NCI-H774 (cell line): ENCODE measurements around the gene UNK.
"Not testable (repeated sequence)": the region's sequence is repeated elsewhere in the genome, so short reads cannot be mapped to it uniquely, and the experiment has no call there.

ENCODE experiments used
- DNase-seq: peaks from one replicate; lab custom pipeline; 2025; lab: John Stamatoyannopoulos, UW

UNK gene

DNA sequence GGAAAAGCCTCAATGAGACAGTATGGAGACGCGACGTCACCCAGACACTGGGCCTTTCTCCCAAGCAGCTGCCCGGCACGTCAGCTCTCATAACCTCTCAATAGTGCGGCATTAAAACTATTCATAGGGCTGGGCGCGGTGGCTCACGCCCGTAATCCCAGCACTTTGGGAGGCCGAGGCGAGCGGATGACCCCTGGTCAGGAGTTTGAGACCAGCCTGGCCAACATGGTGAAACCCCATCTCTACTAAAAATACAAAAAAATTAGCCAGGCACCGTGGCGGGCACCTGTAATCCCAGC, 67.0 kb downstream of the UNK start:
- not testable (repeated sequence) for DNase-seq

DNA sequence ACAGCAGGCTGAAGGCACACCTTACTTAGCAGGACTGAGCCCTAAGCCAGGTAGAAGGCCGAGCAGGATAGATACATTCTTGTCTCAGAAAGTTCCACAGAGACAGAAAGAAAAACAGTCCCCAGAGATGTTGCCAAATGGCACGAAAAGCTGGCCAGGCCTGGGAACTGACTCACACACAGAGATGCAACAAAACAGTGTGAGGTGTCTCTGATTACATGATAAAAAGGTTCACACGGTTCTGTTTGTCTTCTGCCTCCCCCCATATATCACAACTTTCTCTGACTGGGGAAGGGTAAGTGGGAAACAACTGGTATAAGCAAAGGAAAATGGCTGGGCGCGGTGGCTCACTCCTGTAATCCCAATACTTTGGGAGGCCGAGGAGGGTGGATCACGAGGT, 68.8 kb downstream of the UNK start:
- no peak for DNase-seq

DNA sequence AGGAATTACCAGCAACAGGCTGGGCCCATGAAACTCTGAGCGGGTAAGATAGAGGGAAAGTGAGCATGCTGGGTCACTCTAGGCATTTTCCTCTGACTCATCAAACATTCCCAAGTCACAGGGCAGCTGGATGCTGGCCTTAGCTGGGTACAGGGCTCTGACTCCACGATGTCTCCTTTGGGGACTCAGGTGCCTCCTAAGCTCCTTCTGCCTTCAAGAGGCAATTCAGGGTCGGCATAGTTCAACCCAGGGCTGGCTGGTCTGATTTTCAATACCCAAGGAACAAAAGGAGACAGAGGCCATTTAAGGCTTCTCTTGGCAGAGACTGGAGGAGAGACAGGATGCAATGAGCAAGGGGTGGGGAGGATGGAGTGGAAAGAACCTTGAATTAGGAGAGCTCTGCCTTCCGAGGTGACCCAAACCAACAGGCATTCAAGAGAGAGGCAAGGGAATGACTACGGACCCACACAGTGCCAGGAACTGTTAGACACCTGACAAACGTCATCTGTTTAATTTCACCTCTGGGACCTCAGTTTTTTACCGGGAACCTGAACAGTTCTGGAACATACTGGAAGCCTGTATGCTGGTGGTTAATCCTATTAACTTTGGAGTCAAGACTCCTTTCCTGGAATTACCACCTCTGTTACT, 69.6 kb downstream of the UNK start:
- no peak for DNase-seq

DNA sequence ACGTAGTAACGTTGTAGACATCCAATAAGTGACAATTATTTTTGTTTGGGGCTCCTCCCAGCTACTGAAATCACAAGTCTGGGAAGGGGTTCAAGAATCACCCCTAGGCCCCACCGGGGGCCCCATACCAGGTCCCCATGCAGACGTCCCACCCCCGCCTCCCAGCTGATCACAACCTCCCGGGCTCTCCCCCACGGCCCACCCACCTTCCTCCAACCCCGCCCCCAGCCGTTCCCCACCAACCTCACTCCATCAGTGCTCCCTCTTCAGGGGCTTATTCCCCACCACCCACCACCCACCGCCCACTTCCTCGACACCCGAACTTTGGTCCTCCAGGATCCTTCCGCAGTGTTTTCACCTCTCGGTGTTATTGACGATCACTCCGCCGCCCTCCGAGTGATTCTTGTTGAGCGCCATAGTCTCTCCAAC, 70.3 kb downstream of the UNK start:
- DNase-seq, result no peak

DNA sequence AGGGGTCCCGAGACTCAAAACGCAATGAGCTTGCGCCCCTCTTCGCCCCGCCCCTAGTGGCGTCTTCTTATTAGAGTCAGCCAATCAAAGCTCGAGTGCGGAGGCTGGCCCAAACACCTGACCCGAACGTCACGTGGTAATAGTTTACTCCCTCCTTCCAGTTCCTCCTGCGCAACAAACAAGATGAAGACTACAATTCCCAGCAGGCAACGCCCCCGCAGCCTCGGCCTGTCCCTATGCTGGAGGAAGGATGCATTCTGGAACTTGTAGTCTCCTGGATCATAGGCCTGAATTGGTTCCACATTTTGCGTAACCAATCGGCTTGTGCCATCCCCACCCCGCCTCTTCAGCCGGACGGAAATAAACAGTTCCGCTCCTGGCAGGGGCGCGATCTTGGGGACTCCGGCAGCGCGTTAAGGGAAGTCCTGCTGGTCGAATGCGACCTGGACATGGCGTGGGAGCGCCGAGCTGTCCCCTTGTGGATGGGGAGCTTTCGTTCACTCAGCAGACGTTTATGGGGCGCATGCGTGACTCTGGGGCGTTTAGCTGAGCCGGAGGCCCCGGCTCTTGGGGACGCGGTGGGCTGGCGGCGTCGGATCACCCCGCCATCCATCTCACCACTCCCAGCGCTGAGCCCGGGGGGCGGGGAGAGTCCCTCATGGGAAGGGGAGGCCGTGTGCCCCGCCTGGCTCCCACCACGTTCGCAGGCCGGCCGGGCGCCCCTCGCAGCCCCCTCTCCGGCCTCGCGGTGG, 70.9 kb downstream of the UNK start, which contains the start of gene WBP2:
TSS of gene WBP2 (minus strand) at position 26 of the 752 bp plus-strand sequence. CDS start 38 bp downstream, outside the sequence.
- peak; percentile 100 for DNase-seq

DNA sequence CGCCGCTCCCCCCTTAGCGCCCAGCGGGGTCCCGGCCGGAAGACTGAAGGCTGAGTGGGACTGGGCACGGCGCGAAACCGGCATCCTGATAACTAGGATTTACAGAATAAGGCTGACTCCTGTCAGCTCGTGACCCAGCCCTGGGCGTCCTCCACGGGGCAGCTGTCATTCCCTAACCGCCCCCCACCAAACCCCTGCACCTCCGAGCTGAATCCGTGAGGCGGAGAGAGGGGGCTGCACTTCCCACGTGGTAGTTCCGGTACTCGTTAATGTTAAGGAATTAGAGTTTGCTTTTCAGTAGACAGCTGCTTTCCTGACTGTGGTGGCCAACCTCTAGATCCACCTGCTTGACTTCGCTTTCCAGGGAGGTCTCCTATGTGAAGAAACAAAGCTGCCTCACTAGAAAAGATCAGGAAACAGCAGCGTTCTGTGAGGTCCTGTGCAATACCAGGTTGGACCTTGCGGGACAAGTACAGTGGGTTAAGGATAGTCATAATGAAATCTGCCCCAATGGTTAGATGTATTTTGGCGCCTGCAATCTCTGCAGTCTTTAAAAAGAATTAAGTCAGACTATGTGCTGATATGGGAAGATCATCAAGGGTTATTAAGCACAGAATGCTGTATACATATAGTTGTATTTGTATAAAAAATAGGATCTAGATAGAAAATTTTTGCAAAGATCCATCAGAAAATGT, 71.6 kb downstream of the UNK start:
- DNase-seq, result no peak

DNA sequence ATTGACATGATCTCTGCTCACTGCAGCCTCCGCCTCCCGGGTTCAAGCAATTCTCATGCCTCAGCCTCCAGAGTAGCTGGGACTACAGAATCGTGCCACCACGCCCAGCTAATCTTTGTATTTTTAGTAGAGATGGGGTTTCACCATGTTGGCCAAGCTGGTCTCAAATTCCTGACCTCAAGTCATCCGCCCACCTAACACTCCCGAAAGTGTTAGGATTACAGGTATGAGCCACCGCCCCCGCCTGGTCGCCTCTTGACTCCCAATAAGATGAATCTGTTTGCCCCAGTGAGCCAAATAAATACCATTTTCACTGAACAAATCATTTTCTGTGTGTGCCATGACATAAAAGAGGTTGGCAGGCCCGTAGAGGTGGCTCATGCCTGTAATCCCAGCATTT, 74.8 kb downstream of the UNK start:
- DNase-seq, result not testable (repeated sequence)

DNA sequence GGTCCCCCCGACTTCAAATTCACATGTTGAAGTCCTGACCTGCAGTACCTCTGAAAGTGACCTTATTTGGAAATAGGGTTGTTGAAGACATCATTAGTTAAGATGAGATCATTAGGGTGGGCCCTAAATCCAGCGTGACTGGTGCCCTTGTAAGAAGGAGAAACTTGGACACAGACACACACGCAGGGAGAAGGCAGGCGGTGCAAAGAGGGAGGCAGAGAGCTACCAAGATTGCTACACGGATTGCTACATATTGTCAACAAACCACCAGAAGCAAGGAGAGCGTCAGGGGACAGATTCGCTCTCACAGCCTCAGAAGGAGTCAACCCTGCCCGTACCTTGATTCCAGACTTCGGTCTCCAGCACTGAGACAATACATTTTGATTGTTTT, 77.3 kb downstream of the UNK start:
- DNase-seq, result no peak

DNA sequence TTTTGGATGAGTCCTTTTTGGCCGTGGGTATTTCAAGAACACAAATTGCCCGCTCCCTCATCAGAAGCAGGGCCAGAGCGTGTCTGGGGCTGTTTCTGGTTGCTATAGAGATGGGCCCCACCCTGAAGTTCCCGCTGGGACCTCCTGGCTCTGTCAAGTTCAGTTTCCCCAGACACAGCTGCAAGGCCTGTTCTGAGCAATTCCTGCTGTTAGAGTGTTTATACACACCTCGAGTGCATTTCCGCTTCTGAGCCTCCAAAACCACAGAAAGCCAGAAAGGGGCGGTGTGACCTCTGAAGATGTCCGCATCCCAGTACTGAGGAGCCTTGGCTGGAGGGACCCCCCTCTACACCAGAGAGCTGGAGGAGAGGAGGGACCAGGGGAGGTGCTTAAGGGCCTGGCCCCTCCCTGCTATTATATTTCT, 79.9 kb downstream of the UNK start:
- no peak for DNase-seq

DNA sequence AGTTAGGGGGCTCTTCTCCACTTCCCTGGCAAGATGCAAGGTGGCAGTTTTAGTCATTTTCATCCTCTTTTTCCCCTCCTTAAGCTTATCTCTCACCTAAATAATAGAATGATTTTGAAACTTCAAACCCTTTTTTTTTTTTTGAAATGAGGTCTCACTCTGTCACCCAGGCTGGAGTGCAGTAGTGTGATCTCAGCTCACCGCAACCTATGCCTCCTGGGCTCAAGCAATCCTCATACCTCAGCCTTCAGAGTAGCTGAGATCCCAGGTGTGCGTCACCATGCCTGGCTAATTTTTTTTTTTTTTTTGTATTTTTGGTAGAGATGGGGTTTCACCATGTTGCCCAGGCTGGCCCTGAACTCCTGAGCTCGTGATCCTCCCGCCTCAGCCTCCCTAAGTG, 80.3 kb downstream of the UNK start:
- DNase-seq, result not testable (repeated sequence)

DNA sequence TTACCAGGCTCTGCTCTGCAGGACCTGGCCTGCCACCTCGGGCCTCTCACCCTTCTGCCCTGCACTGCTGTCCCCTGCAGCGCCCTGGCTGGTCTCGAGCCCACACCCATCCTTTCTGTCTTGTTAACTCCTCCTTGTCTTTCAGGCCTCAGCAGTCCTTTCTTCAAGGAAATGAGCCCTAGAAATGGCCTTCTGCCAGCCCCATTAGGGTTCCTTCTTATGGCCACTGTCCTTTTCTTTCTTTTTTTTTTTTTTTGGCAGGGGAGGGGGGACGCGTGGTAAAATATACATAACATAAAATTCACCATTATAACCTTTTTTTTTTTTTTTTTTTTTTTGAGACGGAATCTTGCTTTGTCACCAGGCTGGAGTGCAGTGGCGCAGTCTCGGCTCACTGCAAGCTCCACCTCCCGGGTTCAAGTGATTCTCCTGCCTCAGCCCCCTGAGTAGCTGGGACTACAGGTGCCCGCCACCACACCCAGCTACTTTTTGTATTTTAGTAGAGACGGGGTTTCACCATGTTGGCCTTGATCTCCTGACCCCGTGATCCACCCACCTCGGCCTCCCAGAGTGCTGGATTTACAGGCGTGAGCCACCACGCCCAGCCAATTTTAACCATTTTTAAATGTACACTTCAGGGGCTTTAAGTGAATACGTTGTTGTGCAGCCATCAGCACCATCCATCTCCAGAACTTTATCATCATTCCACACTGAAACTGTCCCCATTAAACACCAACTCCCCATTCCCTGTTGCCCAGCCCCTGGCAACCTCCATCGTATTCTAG, 81.0 kb downstream of the UNK start:
- not testable (repeated sequence) for DNase-seq

DNA sequence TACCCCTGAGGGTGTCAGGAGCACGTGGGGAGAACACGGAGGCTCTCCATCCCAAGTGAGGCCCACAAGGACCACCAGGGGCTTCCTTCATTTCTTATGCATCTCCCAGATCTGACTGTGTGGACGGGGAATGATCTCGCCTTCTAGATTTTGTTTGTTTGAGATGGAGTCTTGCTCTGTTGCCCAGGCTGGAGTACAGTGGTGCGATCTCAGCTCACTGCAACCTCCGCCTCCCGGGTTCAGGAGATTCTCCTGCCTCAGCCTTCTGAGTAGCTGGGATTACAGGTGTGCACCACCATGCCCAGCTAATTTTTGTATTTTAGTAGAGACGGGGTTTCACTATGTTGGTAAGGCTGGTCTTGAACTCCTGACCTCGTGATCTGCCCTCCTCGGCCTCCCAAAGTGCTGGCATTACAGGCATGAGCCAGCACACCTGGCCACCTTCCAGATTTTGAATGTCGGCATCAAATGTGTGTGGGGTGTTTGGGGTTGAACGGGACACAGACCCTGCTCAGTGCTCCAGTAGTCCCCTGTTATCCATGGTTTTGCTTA, 84.2 kb downstream of the UNK start:
- not testable (repeated sequence) for DNase-seq

DNA sequence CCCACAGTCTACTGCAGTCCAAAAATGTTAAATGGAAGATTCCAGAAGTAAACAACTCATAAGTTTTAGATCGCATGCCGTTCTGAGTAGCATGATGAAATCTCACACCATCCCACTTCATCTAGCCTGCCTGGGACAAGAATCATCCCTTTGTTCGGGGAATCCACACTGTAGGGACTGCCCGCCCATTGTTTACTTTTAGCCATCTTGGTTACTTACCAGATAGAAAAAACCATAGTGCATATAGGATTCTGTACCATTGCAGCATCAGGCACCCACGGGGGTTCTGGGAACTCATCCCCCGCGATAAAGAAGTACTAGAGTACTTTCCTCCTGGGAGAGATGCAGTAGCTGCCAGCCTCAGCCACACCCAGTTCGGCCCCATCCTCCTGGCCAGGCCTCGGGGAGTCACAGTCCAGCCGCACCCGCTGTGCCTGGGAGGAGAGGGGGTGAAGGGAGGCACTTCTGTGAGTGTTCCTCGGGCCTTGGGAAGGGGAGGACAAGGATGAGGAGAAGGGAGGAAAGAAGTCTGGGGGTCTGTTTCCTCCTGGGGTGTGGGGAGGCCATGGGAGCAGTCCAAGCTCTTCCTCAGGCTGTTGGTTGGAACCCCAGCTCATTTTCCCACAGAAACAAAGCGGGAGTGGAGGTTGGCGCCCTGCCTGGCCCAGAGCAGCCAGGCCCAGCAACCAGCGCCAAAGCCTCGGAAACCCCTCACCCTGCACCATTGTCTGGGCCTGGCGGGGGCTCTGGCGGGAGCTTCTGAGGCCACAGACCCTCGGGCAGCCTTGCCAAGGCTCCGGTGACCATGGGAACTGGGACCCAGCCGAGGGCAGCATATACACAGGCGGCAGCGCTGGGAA, 84.9 kb downstream of the UNK start:
- no peak for DNase-seq

DNA sequence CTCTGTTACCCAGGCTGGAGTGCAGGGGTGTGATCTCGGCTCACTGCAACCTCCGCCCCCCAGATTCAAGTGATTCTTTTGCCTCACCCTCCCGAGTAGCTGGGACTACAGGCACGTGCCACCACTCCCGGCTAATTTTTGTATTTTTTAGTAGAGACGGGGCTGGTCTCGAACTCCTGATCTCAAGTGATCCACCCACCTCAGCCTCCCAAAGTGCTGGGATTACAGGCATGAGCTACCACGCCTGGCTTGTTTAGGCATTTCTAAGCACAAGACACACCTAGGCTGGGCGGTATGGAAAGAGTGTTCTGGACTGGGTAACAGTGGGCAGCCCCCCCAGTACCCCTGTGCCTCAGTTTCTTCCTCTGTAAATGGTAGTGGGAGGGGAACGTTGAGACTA, 85.6 kb downstream of the UNK start:
- DNase-seq, result not testable (repeated sequence)

DNA sequence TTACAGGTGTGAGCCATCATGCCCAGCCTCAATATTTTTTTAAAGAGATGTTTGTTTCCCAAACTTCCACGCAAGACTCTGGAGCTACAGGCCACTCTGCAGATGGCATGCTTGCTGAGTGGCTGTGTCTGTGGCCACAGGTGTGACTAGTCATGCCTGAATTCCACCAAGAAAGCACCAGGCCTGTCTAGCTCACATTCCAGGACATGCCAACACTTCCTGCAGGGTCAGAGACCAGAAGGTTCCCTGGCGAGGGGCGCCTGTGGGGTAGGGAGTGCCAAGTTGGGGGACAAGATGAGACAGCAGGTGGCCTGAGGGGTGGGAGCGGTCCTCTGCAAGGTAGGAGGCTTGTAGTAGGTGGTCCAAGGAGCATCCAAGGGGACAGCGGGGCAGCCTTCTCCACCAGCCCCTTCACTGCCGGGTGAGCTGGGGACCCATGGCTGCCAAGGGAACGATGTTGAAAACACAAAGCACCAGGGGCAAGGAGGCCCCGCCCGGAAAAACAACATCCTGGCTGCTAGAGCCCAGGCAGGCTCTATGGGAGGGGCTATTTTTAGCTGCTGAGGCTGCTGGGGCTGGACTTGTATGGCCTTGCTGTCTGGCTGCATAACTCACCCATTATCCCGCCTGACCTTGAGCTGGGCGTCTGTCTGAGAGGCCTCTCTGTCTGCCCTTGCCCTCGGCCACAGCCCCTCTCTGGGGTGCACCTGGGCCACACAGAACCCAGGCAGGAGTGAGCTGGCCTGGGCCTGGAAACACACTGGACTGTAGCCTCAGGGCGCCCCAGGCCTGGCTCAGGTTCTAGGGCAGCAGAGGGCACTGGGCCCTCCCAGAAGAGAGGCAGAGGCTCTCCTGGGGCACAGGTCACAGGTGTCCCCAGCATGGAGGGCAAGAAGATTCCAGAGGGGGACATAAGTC, 88.1 kb downstream of the UNK start:
- DNase-seq, result peak; percentile 38

DNA sequence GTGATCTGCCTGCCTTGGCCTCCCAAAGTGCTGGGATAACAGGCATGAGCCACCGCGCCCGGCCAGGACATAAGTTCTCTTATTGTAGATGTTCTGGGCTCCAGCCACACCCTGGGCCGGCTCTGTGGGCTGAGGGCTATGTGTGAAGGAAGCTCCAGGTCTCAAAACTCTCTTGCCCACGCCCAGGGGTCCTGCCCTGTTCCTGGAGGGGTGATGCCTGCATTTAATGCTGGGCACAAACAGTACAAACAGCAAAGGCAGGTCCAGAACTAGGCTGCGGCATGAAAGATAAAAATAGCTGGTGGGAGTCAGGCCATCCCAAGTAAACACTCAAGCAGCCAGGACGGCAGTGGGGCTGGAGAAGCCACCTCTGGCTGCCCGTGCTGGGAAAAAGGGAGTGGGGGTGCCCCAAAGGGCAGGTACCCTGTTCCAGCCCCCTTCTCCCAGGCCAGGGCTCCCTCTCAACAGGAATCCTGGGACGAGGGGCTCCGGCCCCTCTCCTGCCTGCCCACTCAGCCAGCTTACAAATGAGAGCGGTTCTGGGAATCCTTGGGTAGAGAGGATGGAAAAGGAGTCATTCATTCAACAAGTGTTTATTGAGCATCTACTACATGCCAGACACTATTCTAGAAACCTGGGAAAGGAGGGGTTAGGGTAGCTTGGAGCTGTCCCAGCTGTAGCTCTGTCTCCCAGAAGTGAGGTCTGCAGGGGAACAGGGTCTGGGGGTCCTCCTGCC, 89.1 kb downstream of the UNK start:
- no peak for DNase-seq

DNA sequence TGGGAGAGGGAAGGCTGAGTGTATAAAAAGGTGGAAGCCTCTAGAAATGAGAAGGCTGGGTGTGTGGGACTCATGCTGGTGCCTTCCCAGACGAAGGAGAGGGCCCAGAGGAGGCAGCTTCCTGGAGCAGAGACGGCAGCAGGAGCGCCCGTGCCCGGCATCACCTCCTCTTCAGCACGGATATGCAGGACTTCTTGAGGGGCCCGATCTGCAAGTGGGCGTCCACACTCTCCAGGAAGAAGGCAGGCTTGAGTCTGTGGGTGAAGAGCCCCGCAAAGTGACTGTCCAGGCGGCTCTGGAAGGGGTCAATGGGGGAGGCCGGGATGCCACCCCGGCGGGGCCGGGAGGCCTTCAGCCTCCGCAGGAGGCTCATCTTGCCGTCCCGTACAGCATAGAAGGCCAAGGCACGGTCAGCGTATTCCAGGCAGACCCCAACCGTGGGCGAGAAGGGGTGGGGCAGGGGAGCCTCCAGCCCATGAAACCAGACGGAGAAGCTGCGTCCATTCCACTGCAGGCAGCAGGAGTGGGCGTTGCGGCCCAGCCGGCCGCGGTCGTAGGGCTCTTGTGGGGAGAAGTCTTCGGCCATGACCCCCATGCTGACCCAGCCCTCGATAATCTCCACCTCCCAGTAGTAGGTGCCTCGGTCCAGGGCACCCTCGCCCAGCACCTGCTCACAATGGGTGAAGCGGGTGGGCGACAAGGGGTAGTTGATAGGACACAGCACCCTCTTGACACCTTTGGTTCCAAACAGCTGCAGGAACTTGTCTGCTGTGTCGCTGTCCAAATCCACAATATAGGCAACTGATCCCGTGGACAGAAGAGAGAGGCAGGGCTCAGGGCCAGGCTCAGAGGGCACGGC, 89.9 kb downstream of the UNK start:
- DNase-seq, result no peak
